CD4-positive, alpha-beta memory T cell (primary cell): ENCODE data around the gene PDE4B. TPM values are rescaled to one million over a fixed set of nuclear protein-coding genes. Genes with fewer than 3 reads are reported as not detected.

Experiments used
- CTCF ChIA-PET: fragments of 350-600 bp; sonication (Branson Sonifier 250); formaldehyde crosslinking; loops from one replicate; lab custom pipeline; 2021; ENCODE audit warnings: inconsistent platforms; ENCODE audit not compliant: partially characterized antibody; lab: Charles Lee
- POLR2A ChIA-PET: fragments of 350-600 bp; sonication (Branson Sonifier 250); formaldehyde crosslinking; loops from one replicate; lab custom pipeline; 2021; ENCODE audit not compliant: partially characterized antibody; lab: Charles Lee
- DNase-seq, 5 donors: peaks; one replicate each; pipeline versions ENCODE4 v3.0.0 to v3.0.0-alpha.2; 2020 to 2022; ENCODE audit warnings: mixed read lengths in 1 of 5
- H3K27ac ChIP-seq: one replicate; pipeline ENCODE4 v1.7.0; 2013; ENCODE audit warnings: low read depth, low read length
- H3K27me3 ChIP-seq: 2 replicates; pipeline ENCODE4 v1.7.0; 2013; ENCODE audit warnings: mild to moderate bottlenecking, low read length, moderate library complexity; ENCODE audit not compliant: insufficient read depth
- H3K36me3 ChIP-seq: 2 replicates; pipeline ENCODE4 v1.7.0; 2013; ENCODE audit warnings: mild to moderate bottlenecking, low read length, moderate library complexity; ENCODE audit not compliant: insufficient read depth
- H3K4me1 ChIP-seq: 2 replicates; pipeline ENCODE4 v1.7.0; 2013; ENCODE audit warnings: mild to moderate bottlenecking, low read length, moderate library complexity; ENCODE audit not compliant: insufficient read depth
- H3K4me3 ChIP-seq, 2 donors: one replicate each; pipeline ENCODE4 v1.7.0; 2013; ENCODE audit warnings: low read length in 2 of 2, mild to moderate bottlenecking in 1 of 2
- H3K9me3 ChIP-seq, 2 donors: one replicate each; pipeline ENCODE4 v1.7.0; 2013; ENCODE audit warnings: low read length in 2 of 2, control low read depth in 1 of 2; ENCODE audit not compliant: control insufficient read depth in 1 of 2
- H3K27ac Mint-ChIP-seq, 7 donors: one replicate each; pipeline ENCODE4 v1.8.0; 2020 to 2021; ENCODE audit warnings: mixed read lengths in 7 of 7, mild to moderate bottlenecking in 6 of 7, inconsistent platforms in 3 of 7, moderate library complexity in 3 of 7
- H3K27me3 Mint-ChIP-seq, 2 donors: one replicate each; pipeline ENCODE4 v1.8.0; 2020 to 2021; ENCODE audit warnings: mixed read lengths in 2 of 2
- H3K36me3 Mint-ChIP-seq, 2 donors: one replicate each; pipeline ENCODE4 v1.8.0; 2020 to 2021; ENCODE audit warnings: mixed read lengths in 2 of 2, inconsistent platforms in 1 of 2, mild to moderate bottlenecking in 1 of 2
- H3K4me1 Mint-ChIP-seq, 4 donors: one replicate each; pipeline ENCODE4 v1.8.0; 2020 to 2021; ENCODE audit warnings: mixed read lengths in 4 of 4, mild to moderate bottlenecking in 1 of 4
- H3K4me3 Mint-ChIP-seq, 8 donors: one replicate each; pipeline ENCODE4 v1.8.0; 2020 to 2021; ENCODE audit warnings: mixed read lengths in 8 of 8, mild to moderate bottlenecking in 7 of 8, moderate library complexity in 6 of 8, inconsistent platforms in 3 of 8
- H3K9me3 Mint-ChIP-seq, 8 donors: one replicate each; pipeline ENCODE4 v1.8.0; 2020 to 2021; ENCODE audit warnings: mixed read lengths in 8 of 8, mild to moderate bottlenecking in 5 of 8, inconsistent platforms in 3 of 8, moderate library complexity in 1 of 8
- intact Hi-C: fragments of 100-400 bp; cut with micrococcal nuclease; formaldehyde crosslinking; loops from one replicate; pipeline ENCODE4 v1.15.1; 2023
- polyA plus RNA-seq, 2 donors: library from polyadenylated mRNA; unstranded; fragments of 300-500 nt; fragmentation: Illumina TruSeq; gene quantifications; one replicate each; pipeline ENCODE4 v1.2.3, GENCODE V29; 2021
- total RNA-seq, 2 experiments: library from RNA; stranded (reverse); gene quantifications; one replicate each; pipeline ENCODE4 v1.2.3, GENCODE V29; 2021

Gene PDE4B
- total and polyA plus RNA-seq, 4 experiments from 2014 or later, result 33.8 to 116 (median 40.7) TPM

DNA sequence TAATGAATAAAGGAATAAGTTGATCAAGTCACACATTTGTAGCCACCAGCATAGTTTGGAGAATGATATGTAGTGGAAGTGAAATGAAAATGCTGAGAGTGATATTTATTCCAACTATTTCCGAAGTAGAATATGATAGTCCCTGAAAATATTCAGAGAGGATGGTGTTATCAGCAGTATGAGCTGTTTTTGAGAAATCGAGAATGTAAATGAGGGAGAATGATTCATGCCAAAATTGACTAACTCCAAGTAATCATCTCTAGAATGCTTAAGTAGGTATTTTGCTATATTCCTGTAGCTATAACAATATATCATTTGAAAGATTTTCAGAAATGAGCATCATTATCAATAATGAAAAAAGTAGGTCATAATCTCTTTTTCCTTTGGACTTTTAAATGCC is 178.9 kb downstream of the PDE4B start:
- intact Hi-C loops, result no loop called here
- DNase-seq, result no peak
- Mint-ChIP-seq H3K4me1 (no peaks in the 10 kb centered on the region), H3K9me3 (peaks cover 3 to 24% (median 17%) of the 10 kb centered on the region in 8 donors), H3K27me3 (peaks cover 3 to 14% of the 10 kb centered on the region in 2 donors), H3K36me3 (peaks cover 3 to 4% of the 10 kb centered on the region in 2 donors), H3K4me3 (no peak overlapping the region), H3K27ac (no peak overlapping the region)
- Histone ChIP-seq H3K36me3 (no peaks in the 10 kb centered on the region), H3K9me3 (peaks cover 0 to 4% of the 10 kb centered on the region in 2 donors), H3K4me3 (no peak overlapping the region), H3K27ac (no peak overlapping the region), H3K4me1 (no peaks in the 10 kb centered on the region), H3K27me3 (no peaks in the 10 kb centered on the region)
- POLR2A ChIA-PET, result no interaction called here
- CTCF ChIA-PET, result interaction anchor here (1.0 kb wide), 1 partner anchor 12 kb away, joined by 4 read pairs; no protein-coding TSS in a partner anchor

DNA sequence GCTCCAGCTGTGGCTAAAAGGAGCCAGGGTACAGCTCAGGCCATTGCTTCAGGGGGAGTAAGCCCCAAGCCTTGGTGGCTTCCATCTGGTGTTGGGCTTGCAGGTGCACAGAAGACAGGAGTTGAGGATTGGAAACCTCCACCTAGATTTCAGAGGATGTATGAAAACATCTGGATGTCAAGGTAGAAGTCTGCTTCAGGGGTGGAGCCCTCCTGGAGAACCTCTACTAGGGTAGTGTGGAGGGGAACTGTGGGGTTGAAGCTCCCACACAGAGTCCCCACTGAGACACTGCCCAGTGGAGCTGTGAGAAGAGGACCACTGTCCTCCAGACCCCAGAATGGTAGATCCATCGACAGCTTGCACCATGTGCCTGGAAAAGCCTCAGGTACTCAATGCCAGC is 183.0 kb downstream of the PDE4B start:
- Mint-ChIP-seq H3K27me3 (peaks cover 10 to 27% of the 10 kb centered on the region in 2 donors), H3K4me3 (no peak overlapping the region), H3K27ac (no peak overlapping the region), H3K36me3 (peaks cover 4 to 5% of the 10 kb centered on the region in 2 donors), H3K4me1 (no peaks in the 10 kb centered on the region), H3K9me3 (peaks cover 4 to 28% (median 21%) of the 10 kb centered on the region in 8 donors)
- H3K27ac ChIP-seq, result no peak overlapping the region
- H3K4me3 ChIP-seq, result no peak overlapping the region
- no peaks in the 10 kb centered on the region for H3K4me1 ChIP-seq
- ChIA-PET POLR2A (no interaction called here), CTCF (interaction anchor here (1.7 kb wide), 1 partner anchor 267 kb away, joined by 6 read pairs; no protein-coding TSS in a partner anchor)
- no peak for DNase-seq
- H3K36me3 ChIP-seq, result no peaks in the 10 kb centered on the region
- H3K27me3 ChIP-seq, result no peaks in the 10 kb centered on the region
- intact Hi-C loops, result no loop called here
- H3K9me3 ChIP-seq, result peaks cover 0 to 4% of the 10 kb centered on the region in 2 donors

DNA sequence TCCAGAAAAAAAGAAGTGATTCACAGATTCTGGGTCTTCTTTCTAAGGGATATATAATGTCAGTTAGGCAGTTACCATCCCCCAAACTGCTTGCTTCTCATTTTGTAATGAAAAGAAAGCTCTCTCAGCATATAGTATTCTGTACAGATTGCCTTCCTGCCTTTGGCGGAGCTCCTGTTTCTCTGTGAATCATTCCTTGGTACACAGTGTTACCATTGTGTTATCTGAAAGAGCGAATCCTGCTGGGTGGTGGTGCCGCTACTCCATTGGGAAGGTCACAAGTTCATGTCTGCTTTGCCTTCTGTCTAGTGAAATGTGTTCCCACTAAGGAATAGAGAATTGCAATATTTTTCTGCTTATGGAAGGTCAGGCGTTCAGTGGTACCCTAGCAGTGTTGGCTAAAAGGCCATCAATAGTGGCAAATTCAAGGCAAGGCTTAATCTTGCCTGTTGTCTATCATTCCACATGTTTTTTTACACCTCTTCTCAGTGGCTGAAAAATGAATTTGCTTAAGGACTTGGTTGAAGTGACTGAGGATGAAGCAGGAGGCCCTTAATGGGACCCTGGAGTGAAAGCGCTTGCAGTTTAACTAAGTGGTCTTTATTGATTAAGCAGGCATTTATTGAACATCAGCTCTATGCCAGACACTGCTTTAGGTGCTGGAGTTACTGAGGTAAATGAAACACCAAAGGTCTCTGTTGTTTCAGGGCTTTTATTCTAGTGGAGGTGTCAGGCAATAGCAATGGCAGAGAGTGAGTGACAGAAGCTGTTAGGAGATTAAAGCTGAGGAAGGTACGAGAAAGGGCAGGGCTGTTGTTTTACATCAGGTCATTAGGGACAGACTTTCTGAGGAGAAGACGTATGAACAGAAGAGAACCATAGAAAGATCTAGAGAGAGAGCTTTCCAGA is 186.7 kb downstream of the PDE4B start:
- Histone ChIP-seq H3K36me3 (no peaks in the 10 kb centered on the region), H3K9me3 (peaks cover 0 to 3% of the 10 kb centered on the region in 2 donors), H3K27me3 (no peaks in the 10 kb centered on the region), H3K4me3 (no peak overlapping the region), H3K4me1 (no peaks in the 10 kb centered on the region), H3K27ac (no peak overlapping the region)
- Mint-ChIP-seq H3K4me3 (no peak overlapping the region), H3K27me3 (peaks cover 15 to 31% of the 10 kb centered on the region in 2 donors), H3K36me3 (peaks cover 4 to 5% of the 10 kb centered on the region in 2 donors), H3K4me1 (no peaks in the 10 kb centered on the region), H3K9me3 (peaks cover 4 to 25% (median 21%) of the 10 kb centered on the region in 8 donors), H3K27ac (no peak overlapping the region)
- POLR2A ChIA-PET, result no interaction called here
- CTCF ChIA-PET, result interaction anchor here (0.8 kb wide), 1 partner anchor 467 kb away, joined by 3 read pairs; no protein-coding TSS in a partner anchor
- intact Hi-C loops, result no loop called here
- no peak for DNase-seq

DNA sequence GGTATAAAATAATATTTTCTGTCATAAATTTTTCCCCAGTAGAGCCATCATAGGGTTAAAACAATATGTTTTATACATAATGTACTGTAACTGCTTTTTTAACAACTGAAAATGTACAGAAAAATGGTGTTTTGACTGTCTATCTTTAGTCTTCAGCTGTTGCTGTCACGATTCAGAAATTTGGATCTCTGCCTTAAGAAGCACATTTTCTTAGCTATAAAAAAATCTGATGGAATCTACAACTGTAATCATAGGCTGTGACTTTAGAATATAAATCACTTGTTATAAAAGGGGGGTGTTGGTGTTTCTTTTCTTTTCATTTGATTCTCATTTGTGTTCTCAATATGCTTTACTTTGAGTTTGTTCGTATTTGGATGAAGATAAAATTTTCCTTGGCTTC is 187.5 kb downstream of the PDE4B start:
- H3K36me3 ChIP-seq, result no peaks in the 10 kb centered on the region
- intact Hi-C loops, result no loop called here
- H3K9me3 ChIP-seq, result no peaks in the 10 kb centered on the region
- no peaks in the 10 kb centered on the region for H3K4me1 ChIP-seq
- Mint-ChIP-seq H3K27ac (no peak overlapping the region), H3K4me3 (no peak overlapping the region), H3K9me3 (peaks cover 3 to 17% (median 14%) of the 10 kb centered on the region in 8 donors), H3K27me3 (peaks cover 13 to 28% of the 10 kb centered on the region in 2 donors), H3K36me3 (peaks cover 0 to 5% of the 10 kb centered on the region in 2 donors), H3K4me1 (no peaks in the 10 kb centered on the region)
- no peaks in the 10 kb centered on the region for H3K27me3 ChIP-seq
- POLR2A ChIA-PET, result no interaction called here
- no peak for DNase-seq
- H3K4me3 ChIP-seq, result no peak overlapping the region
- CTCF ChIA-PET, result no interaction called here
- no peak overlapping the region for H3K27ac ChIP-seq

DNA sequence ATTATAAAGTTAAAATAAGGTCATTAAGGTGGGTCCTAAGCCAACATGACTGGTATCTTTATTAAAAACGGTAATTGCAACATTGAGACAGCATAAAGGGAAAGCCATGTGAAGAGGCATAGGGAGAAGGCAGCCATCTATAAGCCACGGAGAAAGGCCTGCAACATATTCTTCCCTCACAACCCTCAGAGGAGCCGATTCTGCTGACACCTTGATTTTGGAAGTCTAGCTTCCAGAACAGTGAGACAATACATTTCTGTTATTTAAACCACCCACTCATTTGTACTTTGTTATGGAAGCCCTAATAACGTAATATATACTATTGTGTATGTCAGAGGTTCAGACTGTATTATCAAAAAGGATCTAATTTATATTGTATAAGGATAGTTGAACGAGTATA is 190.8 kb downstream of the PDE4B start:
- CTCF ChIA-PET, result interaction anchor here (1.0 kb wide), 1 partner anchor 24 kb away, joined by 3 read pairs; no protein-coding TSS in a partner anchor
- no peaks in the 10 kb centered on the region for H3K4me1 Mint-ChIP-seq
- H3K27me3 ChIP-seq, result no peaks in the 10 kb centered on the region
- H3K4me1 ChIP-seq, result no peaks in the 10 kb centered on the region
- POLR2A ChIA-PET, result no interaction called here
- no peaks in the 10 kb centered on the region for H3K36me3 Mint-ChIP-seq
- H3K9me3 Mint-ChIP-seq, result peaks cover 0 to 3% (median 0%) of the 10 kb centered on the region in 8 donors
- intact Hi-C loops, result no loop called here
- no peaks in the 10 kb centered on the region for H3K36me3 ChIP-seq
- H3K27me3 Mint-ChIP-seq, result peaks cover 17 to 30% of the 10 kb centered on the region in 2 donors
- no peaks in the 10 kb centered on the region for H3K9me3 ChIP-seq
- no peak for DNase-seq
- H3K27ac Mint-ChIP-seq, result no peak overlapping the region
- H3K4me3 ChIP-seq, result no peak overlapping the region
- no peak overlapping the region for H3K27ac ChIP-seq
- no peak overlapping the region for H3K4me3 Mint-ChIP-seq

DNA sequence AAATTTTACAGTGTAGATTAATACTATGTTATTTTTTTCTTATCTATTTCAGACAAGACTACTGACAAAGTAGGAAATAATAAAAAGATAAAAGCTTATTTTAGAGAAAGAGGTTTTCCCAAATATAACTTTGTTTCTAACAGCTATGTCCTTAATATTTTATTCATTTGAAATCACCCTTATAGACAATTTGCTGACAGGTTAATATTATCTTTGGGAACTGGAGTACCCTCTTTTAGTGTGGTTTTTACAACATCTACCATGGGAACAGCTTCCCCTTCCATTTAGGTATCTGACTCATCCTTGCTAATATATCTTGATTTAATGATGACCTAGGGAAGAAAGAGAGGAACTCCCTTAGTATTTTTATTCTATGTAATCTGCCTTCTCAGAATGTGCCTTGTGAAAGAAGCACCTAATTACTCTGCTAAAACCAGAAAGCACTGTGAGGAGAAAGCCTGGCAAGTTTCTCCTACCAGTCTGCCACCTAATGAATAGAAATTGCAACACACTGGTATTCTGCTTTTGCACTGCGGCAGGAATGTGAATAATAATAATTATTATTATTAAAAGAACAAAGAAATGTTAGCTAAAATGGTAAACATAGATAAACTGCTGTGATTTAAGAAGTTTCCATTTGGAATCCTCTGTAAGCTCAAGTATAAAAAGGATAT is 192.8 kb downstream of the PDE4B start:
- H3K27me3 Mint-ChIP-seq, result peaks cover 9 to 16% of the 10 kb centered on the region in 2 donors
- no peaks in the 10 kb centered on the region for H3K36me3 ChIP-seq
- H3K9me3 ChIP-seq, result no peaks in the 10 kb centered on the region
- no peaks in the 10 kb centered on the region for H3K36me3 Mint-ChIP-seq
- H3K27ac Mint-ChIP-seq, result no peak overlapping the region
- no peak overlapping the region for H3K4me3 Mint-ChIP-seq
- no peaks in the 10 kb centered on the region for H3K4me1 Mint-ChIP-seq
- no peaks in the 10 kb centered on the region for H3K27me3 ChIP-seq
- peaks cover 0 to 1% (median 0%) of the 10 kb centered on the region in 8 donors for H3K9me3 Mint-ChIP-seq
- ChIA-PET POLR2A (no interaction called here), CTCF (interaction anchor here (1.1 kb wide), 1 partner anchor 153 kb away, joined by 3 read pairs; no protein-coding TSS in a partner anchor)
- no peak for DNase-seq
- intact Hi-C loops, result no loop called here
- no peaks in the 10 kb centered on the region for H3K4me1 ChIP-seq
- no peak overlapping the region for H3K27ac ChIP-seq
- H3K4me3 ChIP-seq, result no peak overlapping the region

DNA sequence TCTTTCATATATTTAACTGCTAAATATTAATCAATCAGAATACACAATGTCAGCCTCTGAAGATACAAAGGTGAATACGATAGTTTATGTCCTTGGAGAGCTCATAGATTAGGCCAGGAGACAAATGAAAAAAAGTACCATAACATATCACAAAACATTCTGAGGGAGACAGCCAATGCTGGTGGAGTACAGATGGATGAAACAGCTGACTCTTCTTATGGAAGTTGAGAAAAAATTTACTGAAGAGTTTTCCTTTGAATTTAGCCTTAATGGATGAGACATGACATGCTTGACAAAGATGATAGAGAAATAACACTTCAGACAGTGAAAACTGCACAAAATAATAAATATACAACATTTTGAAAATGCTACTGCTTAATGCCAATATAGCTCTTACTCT is 193.5 kb downstream of the PDE4B start:
- H3K27ac Mint-ChIP-seq, result no peak overlapping the region
- CTCF ChIA-PET, result interaction anchor here (0.8 kb wide), 1 partner anchor 254 kb away, joined by 3 read pairs; no protein-coding TSS in a partner anchor
- Histone ChIP-seq H3K4me1 (no peaks in the 10 kb centered on the region), H3K27me3 (no peaks in the 10 kb centered on the region), H3K9me3 (no peaks in the 10 kb centered on the region), H3K36me3 (no peaks in the 10 kb centered on the region), H3K27ac (no peak overlapping the region), H3K4me3 (no peak overlapping the region)
- H3K4me3 Mint-ChIP-seq, result no peak overlapping the region
- H3K36me3 Mint-ChIP-seq, result no peaks in the 10 kb centered on the region
- POLR2A ChIA-PET, result no interaction called here
- no peaks in the 10 kb centered on the region for H3K4me1 Mint-ChIP-seq
- H3K9me3 Mint-ChIP-seq, result peaks cover 0 to 1% (median 0%) of the 10 kb centered on the region in 8 donors
- no peak for DNase-seq
- intact Hi-C loops, result no loop called here
- peaks cover 9 to 16% of the 10 kb centered on the region in 2 donors for H3K27me3 Mint-ChIP-seq
